HG02943 (cell line): Measurements from ENCODE around the gene TOMM40L.
A peak's percentile ranks its signal among the peaks of the same experiment; 100 is the strongest.

Experiments used
- ATAC-seq: cut with Tn5 transposase; IDR thresholded peaks from one replicate; pipeline ENCODE4 v1.9.1; 2021; ENCODE audit warnings: mild to moderate bottlenecking, low read depth, moderate library complexity; ENCODE audit not compliant: unreplicated experiment

TOMM40L gene

GRCh38 chr1:161196521-161197451 lies 29.1 kb upstream of the TOMM40L start:
- ATAC-seq = no peak

GRCh38 chr1:161197560-161198193 lies 28.2 kb upstream of the TOMM40L start:
- ATAC-seq = no peak

- ATAC-seq = no peak
Measured at GRCh38 chr1:161198194-161198896, 27.5 kb upstream of the TOMM40L start.

- ATAC-seq = no peak
Measured at GRCh38 chr1:161198897-161199431, 26.9 kb upstream of the TOMM40L start, which contains the start of gene ADAMTS4. Gene ADAMTS4, minus strand, starts transcription at chr1:161199054. Its CDS starts 427 bp downstream, at chr1:161198627.

- no peak for ATAC-seq
Measured at GRCh38 chr1:161199506-161200139, 26.2 kb upstream of the TOMM40L start.

GRCh38 chr1:161200421-161200991 lies 25.4 kb upstream of the TOMM40L start:
- ATAC-seq = no peak

GRCh38 chr1:161200992-161201835 lies 24.6 kb upstream of the TOMM40L start:
- ATAC-seq = no peak

GRCh38 chr1:161201836-161202712 lies 23.8 kb upstream of the TOMM40L start, which contains the start of gene NDUFS2:
Gene NDUFS2, plus strand, starts transcription at chr1:161202367. Its CDS starts 19 bp downstream, at chr1:161202386.
- peak; percentile 89 for ATAC-seq

- ATAC-seq = no peak
Measured at GRCh38 chr1:161206411-161207140, 19.3 kb upstream of the TOMM40L start.

- ATAC-seq = no peak
Measured at GRCh38 chr1:161207173-161207572, 18.7 kb upstream of the TOMM40L start.

GRCh38 chr1:161209790-161210409 lies 16.0 kb upstream of the TOMM40L start:
- no peak for ATAC-seq

- no peak for ATAC-seq
Measured at GRCh38 chr1:161214369-161214768, 11.5 kb upstream of the TOMM40L start.

- no peak for ATAC-seq
Measured at GRCh38 chr1:161215076-161215475, 10.8 kb upstream of the TOMM40L start, which contains the start of gene FCER1G. Gene FCER1G, plus strand, starts transcription at chr1:161215295. Its CDS starts 27 bp downstream, at chr1:161215322.

- ATAC-seq = peak; percentile 74
Measured at GRCh38 chr1:161216945-161217712, 8.7 kb upstream of the TOMM40L start.

- no peak for ATAC-seq
Measured at GRCh38 chr1:161217831-161218230, 8.0 kb upstream of the TOMM40L start.
